ENCODE data around the gene FANK1. TPM values are rescaled to one million over a fixed set of nuclear protein-coding genes. Genes with fewer than 3 reads are reported as not detected.
"Not testable (repeated sequence)": the region's sequence is repeated elsewhere in the genome, so short reads cannot be mapped to it uniquely, and the experiment has no call there.

FANK1 gene
- total RNA-seq, 4 donors from 2014 or later, result 8.4 to 17.2 (median 9.9) TPM

DNA sequence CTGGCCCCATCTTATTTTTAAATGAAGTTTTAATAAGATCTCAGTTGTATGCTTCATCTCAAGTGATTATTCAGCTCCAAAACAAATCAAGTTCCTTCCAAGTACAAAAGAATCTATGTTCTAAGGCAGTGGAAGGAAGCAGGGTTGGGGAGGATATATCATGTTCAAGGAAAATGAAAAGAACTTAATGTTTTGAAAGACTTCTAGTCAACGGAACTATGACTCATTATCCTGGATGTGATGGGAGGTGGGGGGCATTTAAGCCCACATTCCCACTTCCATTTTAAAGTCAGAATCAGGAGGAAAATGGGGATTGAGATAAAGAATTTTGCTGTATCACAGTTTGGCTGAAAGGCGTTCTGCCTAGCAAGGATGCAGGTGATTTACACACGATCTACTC is 59.4 kb downstream of the FANK1 start:
- no peaks in the 10 kb centered on the region for H3K9me3 ChIP-seq
- H3K4me3 ChIP-seq (replicated peaks in 1 of 3), result no peak overlapping the region
- no peak overlapping the region for H3K27ac ChIP-seq
- H3K4me1 ChIP-seq, result no peaks in the 10 kb centered on the region
- WGBS, 2 donors, result 61 to 79% methylated on average over 3 of the region's 3 CpGs
- H3K36me3 ChIP-seq, result no peaks in the 10 kb centered on the region
- TF ChIP-seq POLR2A (IDR thresholded peaks at IDR 0.05), result no peak
- TF ChIP-seq, protein P1, sequence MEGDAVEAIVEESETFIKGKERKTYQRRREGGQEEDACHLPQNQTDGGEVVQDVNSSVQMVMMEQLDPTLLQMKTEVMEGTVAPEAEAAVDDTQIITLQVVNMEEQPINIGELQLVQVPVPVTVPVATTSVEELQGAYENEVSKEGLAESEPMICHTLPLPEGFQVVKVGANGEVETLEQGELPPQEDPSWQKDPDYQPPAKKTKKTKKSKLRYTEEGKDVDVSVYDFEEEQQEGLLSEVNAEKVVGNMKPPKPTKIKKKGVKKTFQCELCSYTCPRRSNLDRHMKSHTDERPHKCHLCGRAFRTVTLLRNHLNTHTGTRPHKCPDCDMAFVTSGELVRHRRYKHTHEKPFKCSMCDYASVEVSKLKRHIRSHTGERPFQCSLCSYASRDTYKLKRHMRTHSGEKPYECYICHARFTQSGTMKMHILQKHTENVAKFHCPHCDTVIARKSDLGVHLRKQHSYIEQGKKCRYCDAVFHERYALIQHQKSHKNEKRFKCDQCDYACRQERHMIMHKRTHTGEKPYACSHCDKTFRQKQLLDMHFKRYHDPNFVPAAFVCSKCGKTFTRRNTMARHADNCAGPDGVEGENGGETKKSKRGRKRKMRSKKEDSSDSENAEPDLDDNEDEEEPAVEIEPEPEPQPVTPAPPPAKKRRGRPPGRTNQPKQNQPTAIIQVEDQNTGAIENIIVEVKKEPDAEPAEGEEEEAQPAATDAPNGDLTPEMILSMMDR (IDR thresholded peaks at IDR 0.05), result no peak
- H3K27me3 ChIP-seq, result no peaks in the 10 kb centered on the region
- intact Hi-C loops (cut with DNase I), result no loop called here
- no peak for DNase-seq

DNA sequence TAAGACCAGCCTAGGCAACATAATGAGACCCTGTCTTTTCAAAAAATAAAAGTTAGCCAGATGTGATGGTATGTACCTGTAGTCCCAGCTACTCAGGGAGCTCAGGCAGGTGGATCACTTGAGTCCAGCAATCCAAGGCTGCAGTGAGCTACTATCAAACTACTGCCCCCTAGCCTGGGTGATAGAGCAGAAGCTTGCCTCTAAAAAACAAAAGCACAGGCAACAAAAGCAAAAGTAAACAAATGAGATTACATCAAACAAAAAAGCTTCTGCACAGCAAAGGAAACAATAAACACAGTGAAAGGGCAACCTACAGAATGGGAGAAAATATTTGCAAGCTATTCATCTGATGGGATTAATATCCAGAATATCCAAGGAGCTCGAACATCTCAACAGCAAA is 65.4 kb downstream of the FANK1 start:
- Histone ChIP-seq H3K4me1 (no peaks in the 10 kb centered on the region), H3K27me3 (no peaks in the 10 kb centered on the region), H3K9me3 (no peaks in the 10 kb centered on the region), H3K4me3 (replicated peaks in 1 of 3) (no peak overlapping the region), H3K36me3 (no peaks in the 10 kb centered on the region), H3K27ac (no peak overlapping the region)
- WGBS, 2 donors, result 89 to 94% methylated on average over 1 of the region's 1 CpG
- DNase-seq, result no peak
- TF ChIP-seq, protein P1 (IDR thresholded peaks at IDR 0.05), result no peak
- TF ChIP-seq POLR2A (IDR thresholded peaks at IDR 0.05), result no peak
- intact Hi-C loops (cut with DNase I), result no loop called here

DNA sequence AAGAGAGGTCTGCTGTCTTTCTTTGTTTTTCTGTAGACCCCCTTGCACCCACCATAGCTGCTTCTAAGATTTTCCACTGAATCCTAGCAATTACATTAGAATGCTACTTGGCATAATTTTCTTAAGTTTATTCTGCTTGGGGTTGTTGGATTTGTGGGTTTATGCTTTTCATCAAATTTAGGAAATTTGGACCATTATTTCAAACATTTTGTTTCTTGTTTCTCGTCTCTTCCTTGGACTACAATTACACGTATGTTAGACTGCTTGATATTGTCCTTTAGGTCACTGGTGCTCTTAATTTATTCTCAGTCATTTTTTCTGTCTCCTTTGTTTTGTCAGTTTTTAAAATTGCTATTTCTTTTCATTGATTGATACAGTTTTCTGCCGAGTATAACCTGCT is 65.8 kb downstream of the FANK1 start:
- Histone ChIP-seq H3K4me3 (replicated peaks in 1 of 3) (no peak overlapping the region), H3K4me1 (no peaks in the 10 kb centered on the region), H3K36me3 (no peaks in the 10 kb centered on the region), H3K9me3 (no peaks in the 10 kb centered on the region), H3K27me3 (no peaks in the 10 kb centered on the region), H3K27ac (no peak overlapping the region)
- no peak for DNase-seq
- TF ChIP-seq, protein P1 (IDR thresholded peaks at IDR 0.05), result no peak
- no peak for TF ChIP-seq POLR2A (IDR thresholded peaks at IDR 0.05)
- intact Hi-C loops (cut with DNase I), result no loop called here
- WGBS, 2 donors, result 96 to 100% methylated on average over 3 of the region's 3 CpGs

DNA sequence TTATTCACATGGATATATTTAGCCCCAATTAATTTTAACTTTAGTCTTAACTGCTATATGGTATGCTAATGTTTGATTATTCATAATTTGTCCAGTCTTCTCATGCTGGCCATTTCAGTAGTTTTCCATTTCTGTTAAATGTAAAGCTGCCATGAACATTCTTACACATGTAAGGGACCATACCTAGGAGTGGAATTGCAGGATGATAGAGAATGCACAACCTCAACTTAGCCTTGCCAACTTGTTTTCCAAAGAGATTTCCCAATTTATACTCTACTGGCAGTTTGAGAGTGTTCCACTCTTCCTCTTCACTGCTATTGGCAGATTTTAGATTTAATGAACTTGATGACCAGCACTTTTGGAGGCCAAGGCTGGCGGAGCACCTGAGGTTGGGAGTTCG is 68.2 kb downstream of the FANK1 start:
- intact Hi-C loops (cut with DNase I), result no loop called here
- H3K27ac ChIP-seq, result no peak overlapping the region
- no peaks in the 10 kb centered on the region for H3K9me3 ChIP-seq
- H3K36me3 ChIP-seq, result no peaks in the 10 kb centered on the region
- TF ChIP-seq, protein P1 (IDR thresholded peaks at IDR 0.05), result no peak
- DNase-seq, result no peak
- no peaks in the 10 kb centered on the region for H3K27me3 ChIP-seq
- no peaks in the 10 kb centered on the region for H3K4me1 ChIP-seq
- WGBS, 2 donors, result 95 to 98% methylated on average over 2 of the region's 2 CpGs
- H3K4me3 ChIP-seq (replicated peaks in 1 of 3), result no peak overlapping the region

DNA sequence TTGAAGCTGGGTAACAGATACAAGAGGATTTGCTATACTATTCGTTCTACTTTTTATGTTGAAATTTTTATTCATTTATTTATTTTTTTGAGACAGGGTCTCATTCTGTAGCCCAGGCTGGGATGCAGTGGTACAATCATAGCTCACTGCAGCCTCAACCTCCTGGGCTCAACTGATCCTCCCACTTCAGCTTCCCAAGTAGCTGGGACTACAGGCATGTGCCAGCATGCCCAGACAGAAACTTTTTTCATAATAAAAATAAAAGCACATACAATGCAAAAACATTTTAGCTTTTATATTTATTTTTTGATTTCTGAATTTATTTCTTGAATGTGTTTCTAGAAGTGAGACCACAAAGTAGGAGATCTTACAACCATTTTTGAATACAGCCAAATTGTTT is 71.2 kb downstream of the FANK1 start:
- Histone ChIP-seq H3K4me3 (replicated peaks in 1 of 3) (no peak overlapping the region), H3K4me1 (no peaks in the 10 kb centered on the region), H3K27ac (no peak overlapping the region), H3K36me3 (no peaks in the 10 kb centered on the region), H3K27me3 (no peaks in the 10 kb centered on the region), H3K9me3 (no peaks in the 10 kb centered on the region)
- WGBS, 2 donors, result 85 to 89% methylated on average over 1 of the region's 1 CpG
- intact Hi-C loops (cut with DNase I), result no loop called here
- TF ChIP-seq, protein P1 (IDR thresholded peaks at IDR 0.05), result no peak
- no peak for TF ChIP-seq POLR2A (IDR thresholded peaks at IDR 0.05)
- DNase-seq, result no peak

DNA sequence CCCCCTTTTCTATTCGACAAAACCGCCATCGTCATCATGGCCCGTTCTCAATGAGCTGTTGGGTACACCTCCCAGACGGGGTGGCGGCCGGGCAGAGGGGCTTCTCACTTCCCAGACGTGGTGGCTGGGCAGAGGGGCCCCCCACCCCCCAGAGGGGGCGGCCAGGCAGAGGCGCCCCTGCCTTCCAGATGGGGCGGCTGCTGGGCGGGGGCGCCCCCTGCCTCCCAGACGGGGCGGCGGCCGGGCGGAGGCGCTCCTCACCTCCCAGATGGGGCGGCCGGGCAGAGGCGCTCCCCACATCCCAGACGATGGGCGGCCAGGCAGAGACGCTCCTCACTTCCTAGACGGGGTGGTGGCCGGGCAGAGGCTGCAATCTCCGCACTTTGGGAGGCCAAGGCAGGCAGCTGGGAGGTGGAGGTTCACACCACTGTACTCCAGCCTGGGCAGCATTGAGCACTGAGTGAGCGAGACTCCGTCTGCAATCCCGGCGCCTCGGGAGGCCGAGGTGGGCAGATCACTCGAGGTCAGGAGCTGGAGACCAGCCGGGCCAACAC is 73.8 kb downstream of the FANK1 start:
- WGBS, 2 donors, result 88 to 94% methylated on average over 12 to 22 of the region's 36 CpGs
- DNase-seq; H3K27me3 ChIP-seq; H3K27ac ChIP-seq; H3K4me3 ChIP-seq (replicated peaks in 1 of 3); intact Hi-C loops (cut with DNase I); H3K4me1 ChIP-seq; H3K36me3 ChIP-seq; H3K9me3 ChIP-seq: not testable (repeated sequence)
